Right lobe of liver (tissue), 4 donors: Measurements from ENCODE around the gene ZDHHC7.

Experiments
- CTCF ChIP-seq, 4 donors: fragments of 200-600 bp in 3 of 4; fragments of 450-650 bp in 1 of 4; IDR thresholded peaks; one replicate each; pipeline versions ENCODE4 v1.5.1 to v1.8.0; 2016 to 2022; ENCODE audit warnings: antibody characterized with exemption in 4 of 4, mild to moderate bottlenecking in 2 of 4
- POLR2A ChIP-seq: fragments of 450-650 bp; IDR thresholded peaks from one replicate; pipeline ENCODE4 v1.6.1; 2017; ENCODE audit warnings: antibody characterized with exemption, mild to moderate bottlenecking
- donor health status: DM: no; HTN: no; CAD: no.
- donor health status: DM: no; HTN: no; CAD: no.
- donor health status: DM: no; HTN: yes; CAD: no.

DNA sequence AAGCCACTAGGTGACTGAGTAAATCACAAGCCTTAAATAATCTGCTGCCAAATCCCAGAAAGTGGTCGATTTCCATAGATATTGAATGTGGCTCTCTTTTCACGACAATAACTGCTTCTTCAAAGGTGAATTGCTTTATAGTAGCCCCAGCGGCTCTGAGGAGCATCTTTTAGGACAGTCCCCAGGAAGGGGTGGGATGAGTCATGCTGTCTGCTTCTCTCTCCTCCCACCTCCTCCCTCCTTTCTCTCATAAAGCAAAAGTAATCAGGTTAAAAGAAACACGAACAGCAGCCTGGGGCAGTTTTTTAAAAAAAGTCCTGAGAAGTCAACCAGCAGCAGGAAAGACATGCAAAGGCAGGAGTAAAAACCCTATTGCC lies 18.1 kb upstream of the ZDHHC7 start:
- TF ChIP-seq CTCF (IDR thresholded peaks at IDR 0.05) (no peak), POLR2A (no peak)
